ENCODE data around the gene RFPL2.
"Not testable (repeated sequence)": the region's sequence is repeated elsewhere in the genome, so short reads cannot be mapped to it uniquely, and the experiment has no call there.

RFPL2 gene

GRCh38 chr22:32205974-32206773 is 1.3 kb upstream of the RFPL2 start:
- DNase-seq (ENCODE audit: low read depth, low spot score) = no peak

DNA sequence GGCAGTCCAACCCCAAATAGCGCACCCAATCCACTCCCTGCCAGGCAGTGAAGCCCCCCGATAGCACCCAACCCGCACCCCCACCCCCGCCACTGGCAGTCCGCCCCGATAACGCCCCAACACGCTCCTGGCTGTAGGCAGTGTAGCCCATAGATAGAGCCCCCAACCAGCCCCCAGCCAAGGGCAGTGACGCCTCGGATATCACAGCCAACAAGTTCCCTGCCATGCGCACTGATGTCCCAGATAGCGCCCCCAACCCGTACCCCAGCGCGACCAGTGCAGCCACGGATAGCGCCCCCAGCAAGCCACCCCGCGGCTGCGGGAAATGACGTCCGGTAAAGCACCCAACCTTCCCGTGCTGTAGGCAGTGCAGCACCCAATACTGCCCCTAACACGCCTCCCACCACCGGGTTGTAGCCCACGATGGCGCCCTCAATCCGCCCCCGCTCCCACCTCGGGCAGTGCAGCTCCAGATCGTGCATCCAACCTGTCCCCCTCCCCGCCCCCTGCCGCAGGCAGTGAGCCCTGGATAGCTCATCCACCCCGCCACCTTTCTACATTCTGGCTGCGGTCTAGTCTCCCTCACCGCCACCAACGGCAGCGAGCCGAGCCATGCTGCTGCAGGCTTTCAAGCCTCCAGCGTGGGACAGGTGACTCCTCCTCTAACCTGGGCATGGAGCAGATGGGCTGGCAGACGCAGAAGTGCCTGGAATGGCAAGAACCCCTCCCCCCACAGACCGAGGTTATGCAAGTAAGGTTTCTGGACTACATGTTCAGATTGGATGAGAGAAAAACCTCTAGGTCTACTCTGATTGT is 625 bp downstream of the RFPL2 start:
- no peak for DNase-seq (ENCODE audit: low read depth, low spot score)

DNA sequence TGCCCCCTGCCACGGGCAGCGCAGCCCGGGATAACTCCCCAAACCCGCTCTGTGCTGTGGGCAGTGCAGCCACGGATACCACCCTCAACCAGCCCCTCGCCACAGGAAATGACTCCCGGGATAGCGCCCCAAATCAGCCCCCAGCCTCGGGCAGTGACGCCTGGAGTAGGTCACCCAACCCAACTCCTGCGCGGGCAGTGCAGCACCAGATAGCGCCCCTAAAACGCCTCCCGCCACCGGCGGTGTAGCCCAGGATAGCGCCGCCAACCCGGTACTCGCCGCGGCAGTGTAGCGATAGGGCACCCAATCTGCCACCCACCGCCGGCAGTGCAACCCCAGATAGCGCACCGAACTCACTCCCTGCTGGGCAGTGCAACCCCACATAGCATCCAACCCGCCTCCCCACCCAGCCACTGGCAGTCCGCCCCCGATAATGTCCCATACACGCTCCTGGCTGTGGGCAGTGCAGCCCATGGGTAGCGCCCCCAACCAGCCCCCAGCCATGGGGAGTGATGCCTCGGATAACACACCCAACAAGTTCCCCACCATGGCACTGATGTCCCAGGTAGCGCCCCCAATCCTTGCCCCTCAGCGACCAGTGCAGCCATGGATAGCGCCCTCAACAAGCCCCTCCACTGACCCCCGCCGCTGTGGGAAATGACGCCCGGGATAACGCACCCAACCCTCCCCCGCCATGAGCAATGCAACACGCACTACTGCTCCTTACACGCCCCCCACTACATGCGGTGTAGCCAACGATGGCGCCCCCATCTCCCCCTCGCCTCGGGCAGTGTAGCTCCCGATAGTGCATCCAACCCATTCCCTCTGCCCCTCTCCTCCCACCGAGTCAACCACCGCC is 1.5 kb downstream of the RFPL2 start:
- DNase-seq (ENCODE audit: low read depth, low spot score) = no peak

DNA sequence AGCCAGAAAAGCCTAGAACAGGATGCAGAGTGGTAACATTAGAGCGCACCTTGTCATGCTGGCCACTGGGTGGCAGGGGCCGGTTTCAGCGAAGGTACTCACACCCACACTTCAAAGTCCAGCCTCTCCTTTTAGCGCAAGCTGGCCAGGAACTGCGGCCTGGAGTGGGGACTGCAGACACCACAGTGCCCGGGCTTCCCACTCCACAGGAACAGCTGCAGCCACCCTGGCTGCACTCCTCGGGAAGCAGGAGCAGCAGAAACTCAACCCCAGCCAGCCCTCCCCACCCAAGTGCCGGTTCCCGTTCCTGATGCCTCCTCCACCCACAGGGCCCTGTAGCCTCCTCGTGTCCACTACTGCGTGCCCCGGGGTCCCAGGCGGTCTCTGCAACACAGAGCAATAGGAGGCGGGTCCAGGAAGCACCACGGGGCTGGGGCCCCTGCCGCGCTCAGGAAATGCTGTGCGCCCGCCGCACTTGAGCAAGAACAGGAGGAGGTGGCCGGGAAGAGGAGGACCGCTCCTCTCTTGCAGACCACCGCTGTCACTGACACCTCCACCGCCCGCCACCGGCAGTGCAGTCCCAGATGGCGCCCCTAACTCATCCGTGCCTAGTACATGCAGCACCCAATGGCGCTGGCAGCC is 2.2 kb downstream of the RFPL2 start:
- peak; percentile 23 for DNase-seq (ENCODE audit: low read depth, low spot score)

DNA sequence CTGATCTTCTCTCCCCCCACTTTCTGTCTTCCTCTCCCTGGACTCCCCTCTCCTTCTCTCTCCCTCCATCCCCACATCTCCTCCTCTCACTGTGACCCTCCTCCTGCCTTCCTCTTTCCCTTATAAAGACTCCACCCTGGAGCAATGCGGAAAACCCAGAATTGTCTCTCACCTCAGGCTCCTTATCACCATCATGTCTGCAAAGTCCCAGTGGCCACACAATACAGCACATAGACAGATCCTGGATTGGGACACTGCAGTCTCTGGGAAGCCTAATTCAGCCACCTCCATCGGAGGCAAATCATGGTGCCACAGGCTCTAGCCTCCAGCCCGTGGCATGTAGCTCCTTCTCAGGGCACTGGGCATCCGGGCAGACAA is 2.7 kb downstream of the RFPL2 start:
- no peak for DNase-seq (ENCODE audit: low read depth, low spot score)

DNA sequence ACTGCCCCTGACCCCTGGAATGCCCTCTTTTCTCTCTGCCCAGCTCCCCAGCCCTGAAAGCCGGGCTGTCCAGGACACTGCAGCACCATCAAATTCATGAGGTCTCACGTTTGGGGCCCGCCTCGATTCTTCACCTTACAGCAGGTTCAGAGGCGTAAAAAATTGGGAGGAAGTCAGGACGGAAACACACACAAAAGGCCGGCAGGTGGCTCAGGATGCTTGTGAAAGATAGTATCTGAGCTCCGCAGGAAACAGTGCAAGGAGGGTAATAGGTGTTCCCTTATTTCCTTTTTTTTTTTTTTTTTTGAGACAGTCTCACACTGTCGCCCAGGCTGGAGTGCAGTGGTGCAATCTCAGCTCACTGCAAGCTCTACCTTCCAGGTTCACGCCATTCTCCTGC is 4.1 kb downstream of the RFPL2 start:
- no peak for DNase-seq (ENCODE audit: low read depth, low spot score)

DNA sequence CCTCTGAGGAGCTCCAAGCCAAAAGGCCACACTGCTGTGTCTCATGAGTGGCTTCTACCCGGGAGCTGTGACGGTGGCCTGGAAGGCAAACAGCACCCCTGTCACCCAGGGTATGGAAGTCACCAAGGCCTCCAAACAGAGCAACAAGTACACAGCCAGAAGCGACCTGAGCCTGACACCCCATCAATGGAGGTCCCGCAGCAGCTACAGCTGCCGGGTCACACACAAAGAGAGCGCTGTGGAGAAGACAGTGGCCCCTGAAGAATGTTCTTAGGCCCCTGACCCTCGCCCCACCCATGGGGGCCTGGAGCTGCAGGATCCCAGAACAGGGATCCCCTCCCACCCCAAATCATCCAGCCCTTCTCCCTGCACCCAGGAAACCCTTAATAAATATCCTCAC is 4.9 kb downstream of the RFPL2 start:
- no peak for DNase-seq (ENCODE audit: low read depth, low spot score)

- DNase-seq (ENCODE audit: low read depth, low spot score) = no peak
These were observed 5.5 kb downstream of the RFPL2 start for GRCh38 chr22:32199341-32199740.

- DNase-seq (ENCODE audit: low read depth, low spot score) = not testable (repeated sequence)
These were observed 7.2 kb downstream of the RFPL2 start for GRCh38 chr22:32197553-32198226.

- not testable (repeated sequence) for DNase-seq (ENCODE audit: low read depth, low spot score)
These were observed 9.0 kb downstream of the RFPL2 start for GRCh38 chr22:32195900-32196299.

DNA sequence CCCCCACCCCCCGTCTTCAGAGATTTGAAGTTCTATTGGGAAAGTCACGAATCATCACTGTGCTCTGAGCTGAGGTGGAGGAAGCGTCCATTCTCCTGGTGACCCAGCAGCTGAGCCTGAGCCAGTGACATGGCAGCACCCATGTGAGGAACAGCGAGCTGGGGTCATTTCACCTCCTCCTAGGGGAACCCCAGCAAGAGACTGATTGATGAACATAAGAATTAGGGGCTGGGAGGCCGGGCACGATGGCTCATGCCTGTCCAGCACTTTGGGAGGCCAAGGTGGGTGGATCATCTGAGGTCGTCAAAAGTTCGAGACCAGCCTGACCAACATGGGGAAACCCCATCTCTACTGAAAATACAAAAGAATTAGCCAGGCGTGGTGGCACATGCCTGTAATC is 11.5 kb downstream of the RFPL2 start:
- not testable (repeated sequence) for DNase-seq (ENCODE audit: low read depth, low spot score)

GRCh38 chr22:32191021-32191420 is 13.9 kb downstream of the RFPL2 start:
- not testable (repeated sequence) for DNase-seq (ENCODE audit: low read depth, low spot score)

DNA sequence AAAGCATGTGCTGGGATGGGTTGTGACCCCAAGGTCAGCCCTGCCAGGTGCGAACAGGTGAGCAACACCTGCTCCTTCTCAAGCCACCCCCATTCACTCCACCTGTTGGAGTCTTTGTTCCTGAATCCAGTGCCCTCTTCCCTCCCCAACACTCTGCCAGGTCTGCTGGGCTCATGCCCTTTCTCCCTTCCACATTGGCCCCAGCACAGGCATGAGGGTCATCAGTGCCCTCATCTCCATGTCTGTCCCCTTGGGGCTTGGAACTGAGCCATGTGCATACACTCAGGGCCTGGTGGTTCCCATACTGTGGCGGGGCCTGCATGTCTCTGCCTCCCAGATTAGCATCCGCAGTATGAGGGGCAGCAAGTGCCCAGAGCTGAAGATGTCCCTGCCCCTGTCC is 19.1 kb downstream of the RFPL2 start:
- no peak for DNase-seq (ENCODE audit: low read depth, low spot score)

DNA sequence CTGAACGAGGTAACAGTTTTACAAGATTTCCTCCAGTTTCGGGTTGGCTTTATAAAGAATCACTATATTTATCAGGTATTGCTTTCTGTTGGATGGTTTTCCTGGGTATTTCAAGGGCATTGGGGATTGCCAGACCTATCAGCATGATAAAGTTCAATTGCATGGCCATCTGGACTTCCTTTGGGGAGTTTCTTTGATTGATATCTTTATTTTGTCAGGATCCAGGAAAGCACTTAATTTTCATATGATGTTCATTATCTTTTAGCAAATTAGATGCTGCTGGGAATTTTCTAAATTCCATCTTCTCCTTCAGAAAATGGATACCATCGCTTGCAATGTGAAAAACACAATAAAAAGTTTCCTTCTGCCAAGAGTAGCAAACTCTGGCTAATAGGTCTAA is 21.2 kb downstream of the RFPL2 start:
- no peak for DNase-seq (ENCODE audit: low read depth, low spot score)

DNA sequence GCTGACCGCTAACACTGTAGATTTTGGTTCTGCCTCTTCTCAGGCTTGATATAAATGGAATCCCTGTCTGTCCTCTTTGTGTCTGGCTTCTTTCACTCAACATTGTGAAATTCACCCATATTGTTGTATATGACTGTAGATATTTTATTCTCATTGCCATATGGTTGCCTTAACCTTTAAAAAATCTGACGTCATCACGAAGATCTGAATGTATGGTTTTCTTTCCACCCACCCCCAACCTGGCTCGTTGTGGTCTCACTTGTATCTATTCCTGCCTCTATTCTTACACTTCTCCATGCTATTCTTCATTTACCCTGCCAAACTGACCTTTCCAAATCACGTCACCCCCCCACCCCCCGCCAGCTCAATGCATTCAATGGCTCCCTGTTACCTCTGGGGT is 23.8 kb downstream of the RFPL2 start:
- no peak for DNase-seq (ENCODE audit: low read depth, low spot score)

DNA sequence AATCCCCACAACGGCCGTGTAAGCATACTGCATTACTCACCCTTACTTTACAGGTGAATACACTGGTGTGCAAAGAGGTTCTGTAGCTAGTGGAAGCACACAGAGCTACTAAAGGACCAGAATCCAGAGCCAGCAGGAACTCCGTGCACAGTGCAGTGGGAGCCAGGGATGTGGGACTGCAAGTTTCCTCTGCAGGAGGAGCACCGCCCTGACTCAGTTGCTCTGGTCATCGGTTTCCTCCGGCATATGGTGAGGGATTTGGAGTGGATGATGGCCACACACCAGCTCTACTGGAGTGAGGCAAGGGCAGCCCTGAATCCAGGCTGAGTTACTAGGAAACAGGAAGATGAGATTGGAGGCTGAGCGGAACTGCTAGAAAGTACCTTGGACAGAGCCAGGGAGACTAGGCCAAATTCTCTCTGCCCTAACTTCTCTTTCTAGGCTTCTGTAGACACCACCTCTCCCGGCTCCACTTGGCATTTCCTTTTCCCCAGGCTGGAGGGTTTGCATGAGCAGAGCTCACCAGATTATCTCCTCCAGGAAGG is 27.6 kb downstream of the RFPL2 start:
- no peak for DNase-seq (ENCODE audit: low read depth, low spot score)

DNA sequence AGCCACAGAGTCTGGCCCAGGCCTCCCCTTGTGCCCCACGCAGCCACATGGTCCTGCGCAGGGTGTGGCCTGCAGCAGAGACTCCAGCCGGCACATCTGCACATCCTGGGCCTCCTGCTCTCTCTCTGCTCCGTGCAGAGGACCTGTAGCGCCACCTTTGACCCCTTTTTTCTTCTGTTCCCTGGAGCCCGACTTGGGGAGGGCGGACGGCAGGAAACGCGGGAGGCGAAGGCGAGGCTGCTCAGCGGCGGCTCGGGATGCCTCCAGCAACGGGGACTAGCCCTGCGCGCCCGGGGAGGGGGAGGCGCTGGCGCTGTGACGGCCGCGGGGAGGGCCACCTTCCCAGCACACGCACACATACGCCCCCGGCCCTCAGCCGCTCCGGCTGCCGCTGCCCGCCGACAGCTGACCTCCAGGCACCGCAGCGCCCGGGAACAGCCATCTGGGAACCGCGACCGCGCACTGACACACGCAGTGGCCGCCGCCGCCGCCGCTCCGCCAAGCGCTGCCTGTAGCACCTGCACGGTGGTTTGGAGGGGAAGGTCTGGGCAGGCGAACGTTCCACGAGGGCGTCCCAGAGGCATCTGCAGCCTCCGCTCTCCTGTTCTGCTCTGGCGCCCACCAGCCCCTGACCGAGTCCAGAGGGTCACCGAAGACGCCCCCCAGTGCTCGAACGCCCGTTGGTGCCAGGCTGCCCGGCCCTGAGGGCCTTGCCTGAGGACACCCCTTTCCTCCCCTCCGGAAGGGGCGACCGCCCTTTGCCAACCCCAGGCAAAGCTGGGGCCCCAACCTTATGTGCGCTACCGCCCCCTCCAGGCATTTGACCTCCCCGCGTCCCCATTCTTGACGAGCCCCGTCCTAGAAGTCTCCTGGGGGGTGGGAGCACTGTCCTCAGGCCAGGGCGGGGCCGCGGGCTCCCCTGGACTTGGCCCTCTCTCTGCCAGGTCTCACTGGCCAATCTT is 28.9 kb downstream of the RFPL2 start:
- DNase-seq (ENCODE audit: low read depth, low spot score) = no peak

- DNase-seq (ENCODE audit: low read depth, low spot score) = no peak
These were observed 29.8 kb downstream of the RFPL2 start for GRCh38 chr22:32175115-32175514.

- no peak for DNase-seq (ENCODE audit: low read depth, low spot score)
These were observed 39.2 kb downstream of the RFPL2 start for GRCh38 chr22:32165681-32166080.
